NT2/D1 (cell line): ENCODE data around the gene OXNAD1.

Experiments
- SUZ12 ChIP-seq: IDR thresholded peaks from 2 replicates; pipeline ENCODE4 v1.6.1; 2011; ENCODE audit not compliant: insufficient read length, insufficient read depth; ENCODE audit errors: extremely low read depth
- YY1 ChIP-seq: IDR thresholded peaks from 2 replicates; pipeline ENCODE4 v1.6.1; 2011; ENCODE audit not compliant: insufficient read length, insufficient read depth
- ZNF274 ChIP-seq: IDR thresholded peaks from 2 replicates; pipeline ENCODE4 v1.6.1; 2011; ENCODE audit warnings: mild to moderate bottlenecking, low read depth, low read length

DNA sequence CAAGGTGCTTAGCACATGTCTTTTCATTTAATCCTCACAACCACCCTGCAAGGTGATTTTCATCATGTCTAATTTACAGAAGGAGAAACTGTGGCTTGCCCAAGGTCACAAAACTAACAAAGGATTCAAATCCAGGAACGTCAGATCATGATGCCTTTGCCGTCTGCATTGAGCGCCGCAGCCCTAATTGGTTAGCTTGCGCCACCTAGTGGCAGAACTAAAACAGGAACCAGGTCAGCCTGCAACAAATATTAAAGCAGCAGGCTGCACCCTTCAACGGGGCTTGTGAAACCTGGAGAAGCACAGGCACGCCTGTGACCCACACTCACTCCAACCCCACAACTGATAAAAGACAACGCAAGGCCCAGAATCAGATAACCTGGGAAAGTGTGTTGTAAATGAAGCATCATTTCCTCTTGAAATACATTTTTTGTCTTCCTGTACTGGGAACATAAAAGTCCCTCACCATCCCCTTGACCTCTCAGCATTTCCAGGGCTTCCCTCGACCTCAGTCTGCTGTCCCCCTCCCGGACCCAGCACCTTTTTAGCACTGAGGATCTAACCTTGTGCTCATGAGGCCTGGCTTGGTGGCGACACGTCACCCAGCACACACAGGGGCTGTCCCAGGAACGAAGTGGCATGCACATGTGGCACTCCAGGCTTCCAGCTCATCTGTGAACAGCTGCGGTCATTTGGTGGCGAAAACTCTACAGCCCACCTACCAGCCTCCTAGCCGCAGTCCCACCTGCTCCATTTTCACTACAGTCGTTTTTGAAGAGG is 17.5 kb upstream of the OXNAD1 start:
- TF ChIP-seq ZNF274 (no peak), SUZ12 (no peak), YY1 (no peak)
